Neuron (in vitro differentiated cells): ENCODE measurements around the gene NUCKS1.

Experiments
- H2AFZ ChIP-seq: one replicate; pipeline ENCODE4 v1.6.1; 2013; ENCODE audit warnings: low read depth, mild to moderate bottlenecking, inconsistent platforms, low read length, moderate library complexity
- H3K27me3 ChIP-seq: one replicate; pipeline ENCODE4 v1.6.1; 2013; ENCODE audit warnings: low read length; ENCODE audit not compliant: insufficient read depth
- H3K36me3 ChIP-seq: one replicate; pipeline ENCODE4 v1.6.1; 2013; ENCODE audit warnings: low read length; ENCODE audit not compliant: insufficient read depth
- H3K4me1 ChIP-seq: one replicate; pipeline ENCODE4 v1.6.1; 2013; ENCODE audit warnings: low read length; ENCODE audit not compliant: insufficient read depth
- H3K4me3 ChIP-seq: 2 replicates; pipeline ENCODE4 v1.5.1; 2013; ENCODE audit warnings: mild to moderate bottlenecking, low read length, moderate library complexity
- H3K9me3 ChIP-seq: one replicate; pipeline ENCODE4 v1.6.1; 2013; ENCODE audit warnings: low read length

The NUCKS1 gene

DNA sequence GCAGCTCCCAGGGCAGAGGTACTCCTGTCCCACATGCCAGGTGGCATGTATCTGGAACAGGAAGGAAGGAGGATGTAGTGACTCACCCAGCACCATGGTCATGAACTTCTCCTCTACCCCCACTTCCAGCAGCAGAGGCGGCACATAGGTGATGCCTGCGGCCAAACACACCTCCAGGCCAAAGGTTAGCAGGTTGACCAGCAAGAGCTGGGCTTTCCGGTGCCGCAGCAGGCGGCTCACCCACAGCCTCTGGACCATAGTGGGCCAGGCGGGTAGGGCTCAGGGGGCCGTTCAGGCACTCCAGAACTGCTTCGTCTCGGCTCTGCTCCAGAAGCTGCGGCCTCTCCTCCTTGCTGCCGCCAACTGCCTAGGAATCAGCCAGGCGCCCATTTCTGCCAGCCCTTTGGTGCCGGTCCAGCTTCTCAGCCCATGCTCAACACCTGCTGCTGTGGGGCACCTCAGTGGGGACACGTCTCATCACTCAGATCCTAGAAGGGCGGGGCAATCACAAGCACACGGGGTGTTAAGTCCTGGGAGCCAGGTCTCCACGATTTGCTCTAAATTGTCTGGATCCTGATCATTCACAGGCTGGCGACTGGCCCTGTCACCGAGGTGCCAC lies 85.5 kb downstream of the NUCKS1 start:
- Histone ChIP-seq H3K9me3 (no peaks in the 10 kb centered on the region), H3K4me1 (peaks cover 23% of the 10 kb centered on the region), H3K4me3 (no peak overlapping the region), H3K27me3 (no peaks in the 10 kb centered on the region), H2AFZ (no peak overlapping the region), H3K36me3 (no peaks in the 10 kb centered on the region)

DNA sequence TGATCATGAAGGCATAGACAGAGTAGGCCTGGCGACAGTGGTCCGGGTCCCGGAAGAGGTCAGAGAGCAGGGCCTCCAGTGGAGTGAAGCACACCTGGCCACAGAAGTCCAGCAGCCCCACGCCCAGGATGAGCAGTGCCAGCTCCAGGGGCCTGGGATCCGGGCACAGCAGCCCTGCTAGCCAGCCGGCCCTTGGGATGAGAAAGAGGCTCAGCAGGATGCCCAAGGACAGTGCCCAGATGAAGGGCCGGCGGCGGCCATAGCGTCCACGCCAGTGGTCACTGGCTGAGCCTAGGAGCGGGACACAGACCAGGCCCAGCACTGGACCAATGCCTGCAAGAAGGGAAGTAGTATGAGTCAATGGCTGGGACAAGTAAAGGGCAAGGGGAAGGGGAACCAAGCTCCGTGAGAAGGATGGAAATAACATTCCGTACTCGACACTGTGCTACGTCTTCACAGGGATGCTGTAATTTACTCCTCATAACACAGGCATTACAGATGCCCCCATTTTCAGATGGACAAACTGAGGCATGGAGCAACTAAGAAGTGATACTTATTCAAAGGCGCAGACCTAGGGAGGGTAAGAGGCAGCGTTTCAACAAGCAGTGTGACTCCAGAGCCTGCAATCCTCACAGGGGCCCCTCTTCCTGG lies 86.6 kb downstream of the NUCKS1 start:
- Histone ChIP-seq H3K27me3 (no peaks in the 10 kb centered on the region), H3K36me3 (no peaks in the 10 kb centered on the region), H2AFZ (no peak overlapping the region), H3K4me1 (peaks cover 12% of the 10 kb centered on the region), H3K9me3 (no peaks in the 10 kb centered on the region), H3K4me3 (no peak overlapping the region)
